ENCODE data around the gene GRIP1. TPM values are rescaled to one million over a fixed set of nuclear protein-coding genes. Genes with fewer than 3 reads are reported as not detected.

The GRIP1 gene
- total RNA-seq, 1 donor from 2014 or later = 0.47 TPM

DNA sequence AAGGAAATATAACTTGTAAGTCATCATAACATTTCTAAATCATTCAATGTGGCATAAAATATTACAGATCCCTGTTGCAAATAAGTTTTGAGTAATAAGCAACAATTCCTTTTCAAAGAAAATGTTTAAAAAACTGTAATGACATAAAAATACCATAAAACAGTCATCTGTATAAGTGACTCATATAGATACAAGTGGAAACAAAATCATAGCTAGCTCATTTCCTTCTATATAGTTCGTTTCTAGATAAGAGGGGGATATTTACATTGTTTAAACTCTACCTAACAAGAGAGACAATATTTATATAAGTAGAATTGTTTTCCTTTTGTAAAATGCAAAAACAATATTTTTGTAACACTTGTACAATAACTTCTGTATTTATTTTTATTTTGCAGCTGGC lies 148.9 kb downstream of the GRIP1 start:
- intact Hi-C loops (cut with micrococcal nuclease) = no loop called here
- no peaks in the 10 kb centered on the region for H3K36me3 ChIP-seq
- peaks cover 10% of the 10 kb centered on the region for H3K9me3 ChIP-seq (replicated peaks)
- TF ChIP-seq, protein P1, sequence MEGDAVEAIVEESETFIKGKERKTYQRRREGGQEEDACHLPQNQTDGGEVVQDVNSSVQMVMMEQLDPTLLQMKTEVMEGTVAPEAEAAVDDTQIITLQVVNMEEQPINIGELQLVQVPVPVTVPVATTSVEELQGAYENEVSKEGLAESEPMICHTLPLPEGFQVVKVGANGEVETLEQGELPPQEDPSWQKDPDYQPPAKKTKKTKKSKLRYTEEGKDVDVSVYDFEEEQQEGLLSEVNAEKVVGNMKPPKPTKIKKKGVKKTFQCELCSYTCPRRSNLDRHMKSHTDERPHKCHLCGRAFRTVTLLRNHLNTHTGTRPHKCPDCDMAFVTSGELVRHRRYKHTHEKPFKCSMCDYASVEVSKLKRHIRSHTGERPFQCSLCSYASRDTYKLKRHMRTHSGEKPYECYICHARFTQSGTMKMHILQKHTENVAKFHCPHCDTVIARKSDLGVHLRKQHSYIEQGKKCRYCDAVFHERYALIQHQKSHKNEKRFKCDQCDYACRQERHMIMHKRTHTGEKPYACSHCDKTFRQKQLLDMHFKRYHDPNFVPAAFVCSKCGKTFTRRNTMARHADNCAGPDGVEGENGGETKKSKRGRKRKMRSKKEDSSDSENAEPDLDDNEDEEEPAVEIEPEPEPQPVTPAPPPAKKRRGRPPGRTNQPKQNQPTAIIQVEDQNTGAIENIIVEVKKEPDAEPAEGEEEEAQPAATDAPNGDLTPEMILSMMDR (IDR thresholded peaks at IDR 0.05; ENCODE audit: borderline replicate concordance) = no peak
- no peaks in the 10 kb centered on the region for H3K4me1 ChIP-seq
- no peak overlapping the region for H3K4me3 ChIP-seq
- no peak for DNase-seq
- no peaks in the 10 kb centered on the region for H3K27me3 ChIP-seq (ENCODE audit: low read depth)
- H3K27ac ChIP-seq (replicated peaks) = no peak overlapping the region

DNA sequence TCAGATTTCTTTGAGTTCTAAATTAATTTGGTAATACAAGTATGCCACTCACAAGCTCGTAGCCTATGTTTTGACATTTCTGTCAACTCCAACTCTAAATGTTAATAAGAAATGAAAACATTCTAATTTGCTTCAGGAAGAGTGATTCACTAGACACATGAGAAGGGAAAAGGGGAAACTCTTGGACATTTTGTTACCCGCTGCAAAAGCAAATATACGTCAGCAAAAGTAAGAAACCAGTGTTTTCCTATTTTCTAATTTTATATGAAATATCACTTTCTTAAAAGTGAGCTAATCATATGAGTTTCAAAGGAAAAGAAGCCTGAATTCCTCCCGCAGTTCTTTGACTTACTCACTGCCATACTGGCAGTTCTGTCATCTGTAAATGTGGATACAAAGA lies 162.3 kb downstream of the GRIP1 start:
- intact Hi-C loops (cut with micrococcal nuclease) = no loop called here
- DNase-seq = no peak
- peaks cover 3% of the 10 kb centered on the region for H3K9me3 ChIP-seq (replicated peaks)
- H3K4me1 ChIP-seq = no peaks in the 10 kb centered on the region
- no peak overlapping the region for H3K27ac ChIP-seq (replicated peaks)
- H3K36me3 ChIP-seq = no peaks in the 10 kb centered on the region
- TF ChIP-seq, protein P1 (IDR thresholded peaks at IDR 0.05; ENCODE audit: borderline replicate concordance) = no peak
- H3K27me3 ChIP-seq (ENCODE audit: low read depth) = no peaks in the 10 kb centered on the region
- H3K4me3 ChIP-seq = no peak overlapping the region

DNA sequence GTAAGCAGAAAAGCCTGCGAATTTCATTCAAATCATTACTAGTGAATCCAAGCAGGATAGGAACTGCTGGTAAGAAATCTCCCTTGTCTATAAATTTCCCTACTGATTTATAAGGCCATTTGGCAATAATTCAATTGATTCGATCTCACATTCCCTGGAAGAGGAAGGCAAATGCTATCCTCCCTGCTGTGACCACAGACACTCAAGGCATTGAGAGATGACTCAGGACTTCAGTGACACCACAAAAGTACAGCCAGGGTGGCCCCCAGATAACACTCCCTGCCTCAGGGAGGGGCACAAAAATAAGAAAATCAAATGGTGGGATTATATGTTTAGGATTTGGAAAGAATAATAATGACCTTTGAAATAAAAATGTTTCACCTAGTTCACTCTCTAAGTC lies 162.7 kb downstream of the GRIP1 start:
- intact Hi-C loops (cut with micrococcal nuclease) = no loop called here
- Histone ChIP-seq H3K4me3 (no peak overlapping the region), H3K27ac (replicated peaks) (no peak overlapping the region), H3K9me3 (replicated peaks) (no peaks in the 10 kb centered on the region), H3K4me1 (no peaks in the 10 kb centered on the region), H3K27me3 (ENCODE audit: low read depth) (no peaks in the 10 kb centered on the region), H3K36me3 (no peaks in the 10 kb centered on the region)
- DNase-seq = no peak
- TF ChIP-seq, protein P1 (IDR thresholded peaks at IDR 0.05; ENCODE audit: borderline replicate concordance) = no peak

DNA sequence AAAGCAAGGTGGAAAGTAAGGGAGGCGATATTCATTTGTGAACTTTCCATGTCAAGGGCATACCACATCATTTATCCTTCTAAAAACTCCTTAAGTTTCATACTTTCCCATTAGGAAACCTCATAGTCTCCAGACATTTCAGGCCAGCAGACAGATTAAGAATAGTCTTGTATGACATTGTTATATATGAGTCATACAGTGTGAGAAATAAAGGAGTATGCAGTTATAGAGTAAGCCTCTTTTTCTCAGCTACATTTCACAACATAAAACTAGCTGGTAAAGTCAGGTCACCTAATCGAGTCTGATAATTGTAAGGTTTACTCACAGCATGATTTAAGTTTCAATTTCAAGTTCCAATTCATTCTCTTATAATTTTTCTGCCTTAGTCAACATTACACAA lies 164.3 kb downstream of the GRIP1 start:
- Histone ChIP-seq H3K4me1 (no peaks in the 10 kb centered on the region), H3K27ac (replicated peaks) (no peak overlapping the region), H3K4me3 (no peak overlapping the region), H3K9me3 (replicated peaks) (no peaks in the 10 kb centered on the region), H3K27me3 (ENCODE audit: low read depth) (no peaks in the 10 kb centered on the region), H3K36me3 (no peaks in the 10 kb centered on the region)
- no peak for DNase-seq
- TF ChIP-seq, protein P1 (IDR thresholded peaks at IDR 0.05; ENCODE audit: borderline replicate concordance) = no peak
- intact Hi-C loops (cut with micrococcal nuclease) = no loop called here

DNA sequence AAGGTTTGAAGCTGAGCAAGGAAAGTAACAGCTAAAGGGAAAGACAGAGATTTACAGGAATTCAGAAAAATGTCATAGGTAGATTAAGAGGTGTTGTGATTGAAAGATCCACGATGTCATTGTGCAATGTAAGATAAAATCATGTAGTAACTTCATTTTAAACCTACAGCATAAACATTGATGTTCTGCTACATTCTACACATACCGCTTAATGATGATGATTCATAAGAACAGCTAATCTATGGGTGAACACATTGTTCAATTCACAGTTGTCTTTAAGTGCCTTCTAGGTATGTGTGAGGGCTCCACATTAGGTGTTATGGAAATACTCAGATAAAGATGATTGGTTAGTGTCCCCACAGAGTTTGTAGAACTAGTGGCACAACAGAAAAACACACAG lies 170.9 kb downstream of the GRIP1 start:
- Histone ChIP-seq H3K4me3 (no peak overlapping the region), H3K27ac (replicated peaks) (no peak overlapping the region), H3K4me1 (no peaks in the 10 kb centered on the region), H3K27me3 (ENCODE audit: low read depth) (no peaks in the 10 kb centered on the region), H3K36me3 (no peaks in the 10 kb centered on the region), H3K9me3 (replicated peaks) (peaks cover 10% of the 10 kb centered on the region)
- TF ChIP-seq, protein P1 (IDR thresholded peaks at IDR 0.05; ENCODE audit: borderline replicate concordance) = no peak
- intact Hi-C loops (cut with micrococcal nuclease) = no loop called here
- no peak for DNase-seq

DNA sequence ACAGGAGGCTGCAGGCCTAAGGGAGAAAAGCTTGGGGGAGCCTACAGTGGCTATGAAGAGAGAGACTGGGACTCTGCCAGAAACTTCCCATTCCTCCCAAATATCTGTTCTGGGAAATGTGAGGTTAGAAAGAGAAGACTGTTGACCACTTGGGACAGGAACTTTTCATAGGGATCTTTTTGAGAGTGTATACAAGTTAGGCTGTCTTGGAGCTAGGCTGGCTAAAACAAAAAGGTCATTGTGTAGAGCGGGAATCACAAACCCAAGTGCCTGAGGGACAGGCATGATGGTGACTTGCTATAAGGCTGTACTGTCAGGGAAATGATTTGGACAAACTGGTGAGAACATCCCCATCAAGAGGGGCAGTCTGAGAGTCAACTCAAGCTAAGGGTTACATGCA lies 175.1 kb downstream of the GRIP1 start:
- Histone ChIP-seq H3K36me3 (no peaks in the 10 kb centered on the region), H3K9me3 (replicated peaks) (peaks cover 10% of the 10 kb centered on the region), H3K27ac (replicated peaks) (no peak overlapping the region), H3K27me3 (ENCODE audit: low read depth) (no peaks in the 10 kb centered on the region), H3K4me1 (no peaks in the 10 kb centered on the region), H3K4me3 (no peak overlapping the region)
- TF ChIP-seq, protein P1 (IDR thresholded peaks at IDR 0.05; ENCODE audit: borderline replicate concordance) = no peak
- intact Hi-C loops (cut with micrococcal nuclease) = no loop called here
- no peak for DNase-seq
